NOMO-1 treated with DMSO at 0.1 percent for 48 hours (cell line): ENCODE results near the gene GRB2.
"Not testable (repeated sequence)": the region's sequence is repeated elsewhere in the genome, so short reads cannot be mapped to it uniquely, and the experiment has no call there.

Source experiments
- DNase-seq: peaks from one replicate; lab custom pipeline; 2025; ENCODE audit not compliant: unreplicated experiment; lab: John Stamatoyannopoulos, UW

Gene GRB2

DNA sequence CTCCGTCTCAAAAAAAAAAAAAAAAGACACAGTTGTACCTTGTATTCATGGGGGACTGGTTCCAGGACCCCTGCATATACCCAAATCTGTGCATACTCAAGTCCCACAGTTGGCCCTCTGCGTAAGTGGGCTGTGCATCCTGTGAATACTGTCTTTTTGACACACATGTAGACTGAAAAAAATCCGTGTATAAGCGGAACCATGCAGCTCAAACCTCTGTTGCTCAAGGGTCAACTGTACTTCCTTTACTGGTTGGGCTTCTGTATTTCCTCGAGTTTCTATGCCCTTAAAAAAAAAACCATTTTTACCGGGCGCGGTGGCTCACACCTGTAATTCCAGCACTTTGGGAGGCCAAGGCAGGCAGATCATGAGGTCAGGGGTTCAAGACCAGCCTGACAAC, 52.3 kb downstream of the GRB2 start:
- DNase-seq, result no peak

DNA sequence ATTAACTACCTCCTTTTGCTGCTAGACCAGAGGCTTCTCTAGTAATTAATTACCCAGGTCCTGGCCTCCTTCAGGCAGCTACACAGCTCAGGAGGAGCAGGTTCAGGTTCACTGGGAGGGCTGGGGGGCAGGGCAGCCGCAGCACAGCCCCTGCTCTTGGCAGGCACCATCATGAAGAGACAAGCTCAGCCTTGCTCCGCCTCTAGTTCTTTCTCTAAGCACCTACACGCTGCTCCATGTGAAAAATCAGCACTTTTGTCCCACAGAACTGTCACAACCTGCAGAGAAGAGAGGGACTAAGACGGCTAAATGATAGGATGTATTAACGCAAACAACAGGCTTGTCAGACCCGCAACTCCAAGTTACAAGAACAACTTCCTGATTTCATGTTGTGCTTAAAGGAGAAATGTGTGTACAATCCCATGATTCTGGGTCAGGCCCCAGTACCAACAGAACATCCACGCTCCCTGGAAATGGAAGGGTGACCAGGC, 53.4 kb downstream of the GRB2 start:
- DNase-seq, result no peak

DNA sequence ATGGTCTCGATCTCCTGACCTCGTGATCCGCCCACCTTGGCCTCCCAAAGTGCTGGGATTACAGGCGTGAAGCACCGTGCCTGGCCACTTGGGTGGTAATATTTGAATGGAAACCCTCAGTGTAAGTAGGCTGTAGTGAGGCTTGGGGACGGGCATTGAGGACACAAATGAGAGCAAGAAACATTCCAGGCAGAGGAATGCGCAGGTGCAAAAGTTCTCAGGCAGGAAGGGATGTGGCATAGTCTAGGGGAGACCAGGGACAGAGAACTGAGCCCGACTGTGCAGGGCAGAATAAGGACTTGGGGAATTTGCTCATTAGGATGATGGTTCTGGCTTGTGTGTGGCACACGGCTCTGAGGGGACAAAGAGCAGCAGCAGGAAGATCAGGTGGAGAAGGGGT, 54.8 kb downstream of the GRB2 start:
- DNase-seq, result no peak

- no peak for DNase-seq
Observed at GRCh38 chr17:75350029-75350428, 55.4 kb downstream of the GRB2 start.

GRCh38 chr17:75349589-75349988, 55.9 kb downstream of the GRB2 start:
- DNase-seq, result no peak

- DNase-seq, result no peak
Observed at GRCh38 chr17:75348386-75349012, 57.0 kb downstream of the GRB2 start.

DNA sequence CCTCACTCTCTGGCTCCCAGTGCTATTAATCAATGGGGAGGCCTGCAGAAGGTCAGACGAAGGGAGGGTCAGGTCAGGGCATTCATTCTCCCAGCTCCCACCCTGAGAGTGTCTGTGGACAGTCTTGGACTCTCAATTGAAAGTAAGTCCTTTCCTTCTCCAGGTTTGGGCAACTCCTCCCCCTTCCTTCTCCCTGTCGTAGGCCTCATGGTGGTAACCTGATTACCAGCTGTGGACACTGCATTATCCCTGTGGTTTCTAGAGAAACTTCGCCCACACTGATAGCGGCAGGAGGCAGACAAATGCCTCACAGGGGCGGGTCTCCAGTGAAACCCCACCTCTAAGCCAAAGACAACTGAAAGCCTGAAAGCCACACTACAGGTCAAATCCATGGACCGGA, 58.6 kb downstream of the GRB2 start:
- no peak for DNase-seq

DNA sequence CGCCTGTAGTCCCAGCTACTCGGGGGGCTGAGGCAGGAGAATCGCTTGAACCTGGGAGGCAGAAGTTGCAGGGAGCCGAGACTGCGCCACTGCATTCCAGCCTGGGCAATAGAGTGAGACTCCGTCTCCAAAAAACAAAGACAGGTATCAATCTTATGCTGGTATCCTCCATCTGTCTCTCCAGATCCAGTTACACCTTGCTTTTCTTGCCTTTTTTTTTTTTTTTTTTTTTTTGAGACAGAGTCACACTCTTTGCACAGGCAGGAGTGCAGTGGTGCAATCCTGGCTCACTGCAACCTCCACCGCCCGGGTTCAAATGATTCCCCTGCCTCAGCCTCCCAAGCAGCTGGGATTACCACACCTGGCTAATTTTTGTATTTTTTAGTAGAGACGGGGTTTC, 59.1 kb downstream of the GRB2 start:
- not testable (repeated sequence) for DNase-seq

GRCh38 chr17:75345514-75346167, 59.8 kb downstream of the GRB2 start:
- peak; percentile 46 for DNase-seq

- peak; percentile 22 for DNase-seq
Observed at GRCh38 chr17:75344666-75345065, 60.8 kb downstream of the GRB2 start.

DNA sequence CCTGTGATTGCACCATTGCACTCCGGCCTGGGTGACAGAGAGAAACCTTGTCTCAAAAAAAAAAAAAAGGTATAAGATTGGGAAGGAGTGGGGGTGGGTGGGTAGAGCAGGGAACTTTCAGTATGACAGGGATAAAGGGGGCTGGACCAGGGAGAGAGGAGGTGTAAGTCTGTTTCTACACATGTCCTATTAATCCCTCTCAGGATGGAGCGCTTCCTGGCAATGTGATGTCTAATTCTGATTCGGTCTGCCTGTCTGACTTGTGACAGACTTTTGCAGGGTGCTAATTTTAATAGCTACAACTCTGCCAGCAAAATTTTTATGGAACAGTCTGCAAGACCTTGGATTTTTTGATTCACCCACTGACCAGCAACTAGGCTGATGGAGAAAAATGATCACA, 62.5 kb downstream of the GRB2 start:
- no peak for DNase-seq

DNA sequence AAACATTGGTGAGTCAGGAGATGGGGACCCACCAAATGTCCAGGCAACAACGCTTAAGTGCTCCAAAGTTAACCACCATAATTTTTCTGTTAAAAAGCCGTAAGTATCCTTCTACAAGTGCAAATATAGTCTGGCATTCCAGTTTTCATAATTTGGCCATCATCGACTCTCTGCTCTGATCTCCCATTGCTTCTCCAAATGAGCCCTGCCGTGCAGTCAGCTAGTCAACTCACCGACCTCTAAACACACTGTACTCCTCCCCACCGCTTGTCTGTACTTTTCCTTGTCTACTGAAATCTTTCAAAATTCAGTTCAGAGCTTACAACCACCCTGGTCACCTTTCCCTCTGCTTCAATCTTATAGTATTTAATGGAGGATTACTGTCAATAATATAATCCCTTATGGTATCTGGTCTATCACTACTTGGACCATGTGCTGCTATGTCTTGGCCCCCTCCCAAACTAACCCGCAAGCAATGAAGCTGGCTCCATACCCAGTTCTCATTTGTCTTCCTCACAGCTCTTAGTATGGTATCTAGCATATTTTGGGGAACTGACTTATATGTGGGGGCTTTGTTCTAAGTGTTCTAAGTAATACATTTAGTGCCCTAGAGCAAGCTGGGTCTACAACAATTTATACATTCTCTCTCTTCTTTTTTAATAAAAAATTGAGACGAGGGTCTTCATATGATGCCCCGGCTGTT, 63.5 kb downstream of the GRB2 start:
- DNase-seq, result no peak

DNA sequence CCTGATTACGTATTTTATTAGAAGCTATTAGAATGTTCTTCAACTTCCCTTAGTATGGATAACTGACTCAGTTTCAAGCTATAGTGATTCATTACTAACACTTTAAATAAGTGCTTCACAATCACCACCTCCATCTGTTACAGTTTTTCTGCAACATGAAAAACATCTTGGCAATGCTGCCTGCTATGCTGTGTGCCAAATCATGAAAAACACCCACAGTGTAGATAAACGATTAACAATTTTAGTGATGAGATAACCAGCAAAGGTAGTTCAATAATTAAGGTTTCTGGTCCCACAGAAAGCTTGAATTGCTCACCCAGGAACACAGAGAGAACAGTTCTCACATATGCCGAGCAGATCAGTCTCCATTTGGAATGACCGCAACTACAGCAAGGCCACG, 64.8 kb downstream of the GRB2 start:
- DNase-seq, result no peak

DNA sequence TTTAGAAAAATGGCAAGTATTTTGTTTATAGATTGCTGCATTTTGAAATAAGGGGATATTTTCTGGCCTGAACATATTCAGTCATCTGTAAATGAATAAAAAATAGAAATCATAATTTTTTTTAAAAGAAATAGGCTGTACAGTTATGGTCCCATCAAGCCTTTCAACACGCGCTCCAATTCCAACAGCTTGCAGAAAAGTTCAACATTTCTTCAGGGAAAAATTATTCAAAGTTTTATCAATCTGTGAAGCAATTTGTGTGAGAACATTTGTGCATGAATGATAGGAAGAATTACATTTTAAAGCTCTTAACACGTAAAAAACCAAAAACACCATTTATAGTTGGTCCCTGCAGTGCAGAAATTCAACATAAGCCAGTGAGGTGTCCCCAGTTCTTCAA, 65.5 kb downstream of the GRB2 start:
- no peak for DNase-seq

GRCh38 chr17:75338335-75338734, 67.1 kb downstream of the GRB2 start:
- DNase-seq, result peak; percentile 52

DNA sequence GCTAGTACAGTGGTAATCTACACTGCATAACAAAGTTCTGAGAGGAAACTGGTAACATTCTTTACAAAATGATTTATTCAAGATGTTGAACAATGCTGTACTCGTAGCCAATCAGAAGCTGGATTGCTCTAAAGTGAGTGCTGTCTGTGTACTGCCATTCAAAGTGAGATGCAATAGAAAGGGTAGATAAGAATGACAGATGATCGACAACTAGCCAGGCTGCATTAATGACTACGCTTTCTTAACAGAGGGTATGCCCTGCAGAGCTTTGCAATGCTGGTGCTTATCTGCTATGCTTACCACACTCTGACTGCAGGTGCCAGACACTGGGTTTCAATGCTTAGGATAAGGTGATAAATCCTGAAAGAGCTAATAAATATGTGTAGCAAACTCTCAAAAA, 70.2 kb downstream of the GRB2 start:
- DNase-seq, result no peak

- no peak for DNase-seq
Observed at GRCh38 chr17:75334723-75335122, 70.8 kb downstream of the GRB2 start.

DNA sequence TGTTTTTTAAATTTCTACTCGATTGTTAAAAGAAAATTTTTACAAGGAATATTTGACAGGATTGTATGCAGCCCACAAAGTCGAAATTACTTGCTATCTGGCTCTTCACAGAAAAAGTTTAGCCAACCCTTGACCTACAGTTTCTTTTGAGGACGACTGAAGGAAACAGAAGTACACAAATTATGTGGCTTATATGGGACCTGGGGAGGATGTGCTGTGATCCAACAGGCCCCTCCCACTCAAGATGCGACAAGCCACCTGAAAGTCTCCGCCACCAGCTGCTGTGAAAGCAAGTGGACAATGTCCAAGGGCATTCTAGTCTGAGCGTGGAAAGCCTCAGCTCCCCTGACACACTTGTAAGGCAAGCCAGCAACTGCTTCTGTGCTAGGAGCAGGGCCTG, 73.8 kb downstream of the GRB2 start:
- no peak for DNase-seq

DNA sequence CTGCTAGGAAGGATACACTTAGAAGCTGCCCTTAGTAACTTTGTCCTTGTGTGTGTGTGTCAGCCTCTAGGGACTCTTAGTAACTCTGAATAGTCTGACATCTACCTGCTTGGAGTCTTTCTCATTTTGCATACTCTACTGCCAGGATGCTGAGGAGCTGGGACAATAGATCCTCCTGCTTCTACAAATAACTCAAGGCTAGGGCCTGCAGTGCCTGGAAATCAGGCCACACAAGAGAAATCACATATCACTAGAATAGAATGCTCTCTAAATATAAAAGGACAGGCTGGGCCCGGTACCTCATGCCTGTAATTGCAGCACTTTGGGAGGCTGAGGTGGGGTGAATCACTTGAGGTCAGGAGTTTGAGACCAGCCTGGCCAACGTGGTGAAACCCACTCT, 77.7 kb downstream of the GRB2 start:
- no peak for DNase-seq

DNA sequence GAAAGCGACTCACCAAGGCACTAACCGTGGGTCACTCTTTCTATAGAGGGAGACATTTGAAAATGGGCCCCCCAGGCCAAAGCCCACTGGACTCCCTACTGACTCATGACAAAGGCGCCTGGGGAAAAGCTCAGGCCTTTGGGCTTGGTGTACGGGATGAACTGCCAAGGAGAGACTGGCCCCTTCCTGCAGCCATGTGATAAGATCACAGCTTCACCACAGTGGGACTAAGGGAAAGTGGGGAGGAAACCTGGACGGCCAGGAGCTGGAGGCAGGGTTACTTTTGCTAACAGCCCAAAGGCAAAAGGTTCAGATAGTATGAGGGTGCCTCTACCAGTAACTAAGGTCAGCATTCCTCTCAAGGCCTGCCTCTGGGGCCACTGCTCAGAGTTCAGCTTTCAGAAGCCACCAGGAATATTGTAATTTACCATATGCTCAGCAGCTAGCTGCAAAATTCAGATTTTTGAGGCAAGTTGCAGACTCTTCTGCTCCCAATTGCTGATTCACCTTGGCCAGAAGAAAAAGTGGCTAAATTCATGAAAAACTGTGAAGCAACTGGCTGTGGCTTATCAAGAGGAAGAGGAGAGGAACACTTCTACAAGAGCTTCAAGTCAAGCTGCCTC, 79.1 kb downstream of the GRB2 start:
- DNase-seq, result peak; percentile 69

DNA sequence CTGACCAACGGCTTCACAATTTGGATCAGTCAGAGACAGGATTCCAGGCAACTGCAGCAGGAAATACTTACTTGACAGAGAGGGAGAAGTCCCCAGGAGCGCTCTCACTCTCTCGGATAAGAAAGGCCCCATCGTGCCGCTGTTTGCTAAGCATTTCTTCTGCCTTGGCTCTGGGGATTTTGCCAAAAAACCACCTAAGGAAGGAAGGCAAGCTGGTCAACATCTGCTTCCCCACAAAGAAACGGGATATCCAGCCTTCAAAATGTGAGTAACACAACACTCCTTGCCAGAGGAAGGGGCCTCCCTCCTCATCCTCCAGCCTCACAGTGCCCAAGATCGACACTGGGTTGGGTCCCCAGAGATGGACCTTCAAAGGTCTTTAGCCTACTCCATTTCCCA, 79.7 kb downstream of the GRB2 start:
- no peak for DNase-seq

GRCh38 chr17:75325348-75325747, 80.1 kb downstream of the GRB2 start:
- no peak for DNase-seq
